ENCODE data around the gene FOXA2.

Gene FOXA2

DNA sequence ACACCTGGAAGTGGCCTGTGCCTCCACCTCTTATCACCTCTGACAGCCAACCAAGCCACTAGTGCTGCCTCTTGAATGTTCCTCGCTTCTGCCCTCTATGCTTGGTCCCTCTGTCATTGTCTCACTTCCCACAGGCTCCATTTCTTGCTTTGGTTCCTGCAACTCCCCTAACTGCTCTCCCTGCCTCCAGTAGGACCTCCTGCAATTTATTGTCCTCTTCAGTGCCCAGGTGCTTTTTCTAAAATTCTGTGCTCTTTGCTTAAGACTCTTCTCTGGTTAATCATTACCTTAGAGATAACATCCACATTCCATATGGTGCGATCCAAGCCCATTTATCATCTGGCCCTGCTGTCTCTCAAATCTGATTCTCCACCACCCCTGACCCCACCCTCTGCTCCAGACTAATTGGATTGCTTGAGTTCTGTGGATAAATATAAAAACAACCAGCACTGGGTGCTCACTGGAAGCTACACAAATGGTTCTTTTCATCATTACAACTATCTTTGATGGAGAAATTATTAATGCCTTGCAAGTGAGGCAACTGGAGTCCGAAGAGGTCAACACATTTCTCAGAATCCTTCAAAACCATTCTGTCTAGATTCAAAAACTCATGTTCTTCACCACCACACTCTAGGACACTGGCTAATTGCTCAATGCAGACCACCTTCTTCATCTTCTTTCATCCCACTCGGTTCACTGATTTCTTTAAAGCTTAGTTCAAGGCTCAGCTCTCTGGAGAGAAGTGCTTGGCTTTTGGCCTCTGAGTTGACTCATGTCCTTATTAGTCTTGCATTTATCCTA is 47.2 kb downstream of the FOXA2 start:
- no peak for DNase-seq (ENCODE audit: low read depth in 2 of 2)

DNA sequence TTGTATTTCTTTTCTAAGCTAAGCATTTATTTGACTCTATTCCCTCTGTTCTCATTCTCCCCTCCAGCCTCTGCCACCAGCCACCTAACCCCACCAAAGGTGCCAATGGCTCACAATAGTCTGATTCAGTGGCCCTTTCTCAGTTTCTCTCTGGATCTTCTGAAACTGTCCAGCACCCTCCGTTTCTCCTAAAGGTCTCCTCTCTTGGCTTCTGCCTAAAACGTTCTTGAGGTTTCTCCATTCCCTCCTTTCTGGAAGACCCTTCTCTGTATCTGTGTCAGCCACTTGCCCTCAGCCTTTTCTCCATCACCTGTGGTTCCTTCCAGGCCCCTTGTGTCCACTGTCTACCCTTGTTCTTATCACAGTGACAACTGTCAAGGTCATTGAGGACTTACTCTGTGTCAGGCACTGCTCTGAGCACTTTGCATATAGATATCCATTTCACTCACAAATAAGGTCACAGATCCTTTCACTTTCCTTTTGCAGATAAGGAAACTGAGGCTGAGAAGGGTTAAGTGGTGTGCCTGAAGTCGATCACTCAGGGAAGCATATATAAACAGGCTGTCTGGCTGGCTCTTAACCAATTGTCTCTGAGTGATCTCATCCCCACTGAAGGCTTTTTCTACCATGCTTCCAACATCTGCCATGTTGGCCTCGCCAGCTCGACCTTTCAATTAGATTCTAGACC is 48.1 kb downstream of the FOXA2 start:
- no peak for DNase-seq (ENCODE audit: low read depth in 2 of 2)

DNA sequence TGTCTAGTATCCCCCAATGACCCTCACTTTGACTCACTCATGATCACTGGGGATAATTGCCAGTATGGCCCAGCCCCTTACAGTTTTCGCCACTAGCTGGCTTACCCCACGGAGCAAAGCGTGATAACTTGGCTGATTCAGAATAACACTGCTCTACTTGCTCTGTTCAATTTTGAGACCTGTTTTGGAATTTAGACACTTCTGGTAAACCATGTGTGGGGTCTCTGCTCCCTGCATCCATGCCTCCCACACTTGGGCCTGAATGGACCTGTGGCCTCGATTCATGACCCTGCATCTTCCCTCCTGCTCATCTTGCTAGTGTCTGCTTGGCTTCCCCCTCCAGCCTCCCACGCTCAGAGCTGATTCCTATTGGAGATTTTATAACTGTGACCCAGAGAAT is 48.9 kb downstream of the FOXA2 start:
- DNase-seq (ENCODE audit: low read depth in 2 of 2) = no peak

DNA sequence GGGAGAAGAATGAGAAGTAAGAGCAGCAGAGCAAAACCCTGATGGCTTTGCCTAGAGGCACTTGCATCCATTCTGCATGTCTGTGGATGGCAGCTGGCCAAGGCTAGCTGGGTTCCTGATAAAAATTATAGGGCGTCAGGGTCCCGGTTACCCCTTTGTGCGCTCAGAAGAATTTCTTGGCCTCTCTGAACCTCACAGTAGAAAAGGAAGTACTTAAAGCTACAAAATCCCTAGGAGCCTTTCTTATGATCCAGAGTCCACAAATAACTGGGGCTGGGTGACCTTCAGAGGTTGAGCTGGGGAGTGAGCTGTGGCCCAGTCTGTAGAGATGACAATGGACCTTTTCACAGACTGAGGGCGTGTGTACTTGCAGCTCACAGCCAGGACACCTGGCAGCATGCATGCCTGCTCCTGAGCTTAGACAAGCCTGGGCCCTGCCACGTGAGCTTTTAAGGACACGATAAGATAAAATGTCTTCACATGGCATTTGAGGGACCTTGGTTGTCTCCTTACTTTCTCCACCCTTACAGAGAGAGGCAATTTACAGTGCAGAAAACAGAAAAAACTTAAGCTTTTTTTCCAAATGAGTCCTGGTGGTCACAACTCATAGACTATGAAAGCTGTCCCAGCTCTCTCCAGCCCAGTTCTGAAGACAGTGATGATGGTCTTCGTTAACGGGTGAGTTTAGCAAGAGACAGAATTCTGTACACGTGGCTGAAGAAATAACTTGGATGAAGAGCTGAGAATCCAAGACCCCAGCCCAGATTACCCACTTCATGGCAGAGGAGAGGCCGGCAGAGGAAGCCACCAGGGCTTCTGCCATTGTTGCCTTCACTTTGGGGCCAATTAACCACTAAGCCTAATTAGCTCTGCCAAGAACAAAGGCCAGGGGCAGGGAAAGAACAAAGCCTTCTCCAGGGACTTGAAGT is 50.3 kb downstream of the FOXA2 start:
- DNase-seq (ENCODE audit: low read depth in 2 of 2) = no peak

DNA sequence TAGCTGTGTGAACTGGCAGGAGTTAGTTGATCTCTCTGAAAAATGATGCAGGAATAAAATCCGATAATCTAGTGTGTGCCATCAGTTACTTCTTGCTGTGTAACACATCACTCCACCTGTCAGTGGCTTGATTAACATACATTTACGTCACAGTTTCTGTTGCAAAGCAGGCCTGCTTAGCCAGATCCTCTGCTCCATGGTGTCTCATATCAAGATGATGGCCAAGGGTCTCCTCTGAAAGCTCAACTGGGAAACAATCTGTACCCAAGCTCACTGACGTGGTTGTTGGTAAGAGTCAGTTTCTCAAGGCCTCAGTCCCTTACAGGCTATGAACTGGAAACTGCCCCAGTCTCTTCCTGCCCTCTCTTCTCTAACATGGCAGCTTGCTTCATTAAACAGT is 51.8 kb downstream of the FOXA2 start:
- DNase-seq (ENCODE audit: low read depth in 2 of 2) = no peak

DNA sequence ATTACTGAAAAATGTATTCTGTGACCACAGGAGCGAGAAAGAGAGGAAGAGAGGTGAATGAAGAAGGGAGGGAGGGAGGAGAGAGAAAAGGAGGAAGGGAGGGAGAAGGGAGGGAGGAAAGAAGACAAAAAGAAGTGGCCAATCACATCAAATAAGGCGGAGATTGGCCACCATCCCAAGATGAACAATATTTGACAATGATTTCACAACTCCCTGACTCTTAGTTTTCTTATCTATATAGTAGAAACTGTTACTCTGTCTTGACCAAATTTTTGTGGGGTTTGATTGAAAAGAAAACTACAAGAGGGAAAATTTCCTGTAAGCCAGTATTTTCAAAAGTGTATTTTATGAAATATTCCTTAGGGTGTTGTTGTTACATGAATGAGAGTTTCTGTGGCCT is 52.6 kb downstream of the FOXA2 start:
- no peak for DNase-seq (ENCODE audit: low read depth in 2 of 2)

DNA sequence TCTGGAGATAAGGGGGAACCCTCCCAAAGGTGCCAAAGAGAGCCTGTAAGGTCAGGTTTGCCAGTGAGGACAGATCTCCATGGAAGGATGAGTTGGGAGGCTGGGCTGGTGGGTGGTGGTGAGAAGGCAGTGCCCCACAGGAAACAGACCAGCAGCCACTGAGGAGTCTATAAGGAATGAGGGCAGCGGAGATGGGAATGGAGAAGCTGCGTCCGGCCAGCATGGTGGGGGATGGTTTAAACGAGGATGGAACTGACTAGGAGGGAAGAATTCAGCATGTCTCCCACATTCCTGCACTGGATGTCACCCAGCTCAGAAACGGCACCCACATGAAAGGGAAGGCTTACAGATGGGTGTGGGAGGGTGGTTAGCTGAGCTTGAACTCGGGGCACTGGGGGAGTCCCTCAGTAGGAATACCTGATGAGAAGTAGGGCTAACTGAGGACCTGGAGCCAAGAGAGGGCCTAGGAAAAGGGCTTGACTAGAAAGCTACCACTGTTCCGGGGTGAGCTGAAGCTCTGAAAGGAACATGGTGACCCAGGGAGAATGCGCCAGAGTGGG is 53.2 kb downstream of the FOXA2 start:
- no peak for DNase-seq (ENCODE audit: low read depth in 2 of 2)
